K562 (cell line): ENCODE data around the gene ABHD3. TPM values are rescaled to one million over a fixed set of nuclear protein-coding genes. Genes with fewer than 3 reads are reported as not detected.

ENCODE experiments used
- ATF6 ChIP-seq: sonication (generic); formaldehyde crosslinking; IDR thresholded peaks from 2 replicates; pipeline ENCODE4 v1.4.0; 2020; ENCODE audit warnings: mild to moderate bottlenecking, missing genetic modification reagents
- HNRNPL ChIP-seq: fragments of 200-400 bp; formaldehyde crosslinking; IDR thresholded peaks from 2 replicates; pipeline ENCODE4 v1.6.1; 2017; ENCODE audit warnings: low read depth, mild to moderate bottlenecking, low read length
- NEUROD1 ChIP-seq: fragments of 150-350 bp; IDR thresholded peaks from 2 replicates; pipeline ENCODE4 v1.6.1; 2014; ENCODE audit warnings: borderline replicate concordance, low read length, low read depth; ENCODE audit not compliant: partially characterized antibody
- PCBP1 ChIP-seq: fragments of 200-400 bp; formaldehyde crosslinking; IDR thresholded peaks from 2 replicates; pipeline ENCODE4 v1.6.1; 2018; ENCODE audit warnings: mild to moderate bottlenecking, low read depth, low read length; ENCODE audit not compliant: poor library complexity, severe bottlenecking
- POLR2G ChIP-seq: fragments of 200-400 bp; formaldehyde crosslinking; IDR thresholded peaks from 2 replicates; pipeline ENCODE4 v1.6.1; 2017; ENCODE audit warnings: low read depth, mild to moderate bottlenecking, antibody characterized with exemption, low read length, moderate library complexity
- RERE ChIP-seq: sonication (generic); formaldehyde crosslinking; IDR thresholded peaks from 2 replicates; pipeline ENCODE4 v1.8.0; 2023; ENCODE audit warnings: missing genetic modification reagents, mild to moderate bottlenecking, borderline replicate concordance
- VEZF1 ChIP-seq: fragments of 200-800 bp; sonication (Bioruptor generic); IDR thresholded peaks from 2 replicates; pipeline ENCODE4 v1.6.1; 2017; ENCODE audit warnings: missing genetic modification characterization, missing compliant biosample characterization
- polyA plus RNA-seq, 8 experiments: library from polyadenylated mRNA; depleted of rRNA in 4 of 8; stranded (reverse) in 5 of 8; unstranded in 3 of 8; fragments of >200 nt; fragmentation: Nextera tagmentation in 2 of 8; fragmentation: Illumina TruSeq in 1 of 8; extraction: Ambion mirVana in 2 of 8; extraction: Trizol in 1 of 8; gene quantifications; 2 replicates each; pipeline versions ENCODE4 v1.2.1 to v1.2.3, GENCODE V29; 2011 to 2014; ENCODE audit warnings: inconsistent platforms in 1 of 8, missing spikeins in 1 of 8
- total RNA-seq, 7 experiments: library from RNA; depleted of rRNA in 6 of 7; stranded (reverse); fragments of >200 nt in 6 of 7; fragmentation: Illumina TruSeq in 2 of 7; extraction: Trizol in 2 of 7; gene quantifications; 2 replicates each; pipeline versions ENCODE4 v1.2.1 to v1.2.3, GENCODE V29; 2011 to 2021; ENCODE audit warnings: low replicate concordance in 1 of 7

Gene ABHD3
- total and polyA plus RNA-seq, 9 of the 15 experiments (the other 6 are each of a cell fraction or from before 2014, with no cell fraction given) = 6.3 to 38.8 (median 19.4) TPM

- TF ChIP-seq ATF6 (CRISPR knock-in tag) = peak; percentile 80; the same call in 1 of the 2 replicates
- no peak for TF ChIP-seq RERE (CRISPR knock-in tag)
- TF ChIP-seq NEUROD1 = peak; percentile 76
- peak; percentile 99 for TF ChIP-seq POLR2G
- peak; percentile 86 for TF ChIP-seq PCBP1
- no peak for TF ChIP-seq HNRNPL
- TF ChIP-seq VEZF1 (CRISPR knock-in tag) = peak; percentile 72
These were observed 92.2 kb downstream of the ABHD3 start, which contains the start of gene SNRPD1 (continued) for GRCh38 chr18:21612125-21613039.
